GM13977 (cell line): ENCODE data around the gene UQCC2.

Source experiments
- DNase-seq: peaks from one replicate; pipeline ENCODE4 v3.0.0; 2012; ENCODE audit warnings: low spot score
- in situ Hi-C: fragments of 300-500 bp; cut with MboI; formaldehyde crosslinking; loops from one replicate; pipeline ENCODE4 v1.12.0; 2022; ENCODE audit warnings: low sequenced_read_pairs, low pct_unique_long_range_greater_than_20kb, mixed read lengths, inconsistent platforms; ENCODE audit not compliant: unreplicated experiment
- TF ChIP-seq, protein P1 (sequence below): IDR thresholded peaks from 2 replicates; pipeline ENCODE4 v1.5.1; 2012; ENCODE audit warnings: mild to moderate bottlenecking, control low read depth; ENCODE audit not compliant: insufficient read depth; ENCODE audit errors: extremely low read depth, missing control alignments

The UQCC2 gene

GRCh38 chr6:33697845-33698244, 13.7 kb downstream of the UQCC2 start:
- in situ Hi-C loops: no loop called here
- TF ChIP-seq, protein P1, sequence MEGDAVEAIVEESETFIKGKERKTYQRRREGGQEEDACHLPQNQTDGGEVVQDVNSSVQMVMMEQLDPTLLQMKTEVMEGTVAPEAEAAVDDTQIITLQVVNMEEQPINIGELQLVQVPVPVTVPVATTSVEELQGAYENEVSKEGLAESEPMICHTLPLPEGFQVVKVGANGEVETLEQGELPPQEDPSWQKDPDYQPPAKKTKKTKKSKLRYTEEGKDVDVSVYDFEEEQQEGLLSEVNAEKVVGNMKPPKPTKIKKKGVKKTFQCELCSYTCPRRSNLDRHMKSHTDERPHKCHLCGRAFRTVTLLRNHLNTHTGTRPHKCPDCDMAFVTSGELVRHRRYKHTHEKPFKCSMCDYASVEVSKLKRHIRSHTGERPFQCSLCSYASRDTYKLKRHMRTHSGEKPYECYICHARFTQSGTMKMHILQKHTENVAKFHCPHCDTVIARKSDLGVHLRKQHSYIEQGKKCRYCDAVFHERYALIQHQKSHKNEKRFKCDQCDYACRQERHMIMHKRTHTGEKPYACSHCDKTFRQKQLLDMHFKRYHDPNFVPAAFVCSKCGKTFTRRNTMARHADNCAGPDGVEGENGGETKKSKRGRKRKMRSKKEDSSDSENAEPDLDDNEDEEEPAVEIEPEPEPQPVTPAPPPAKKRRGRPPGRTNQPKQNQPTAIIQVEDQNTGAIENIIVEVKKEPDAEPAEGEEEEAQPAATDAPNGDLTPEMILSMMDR: no peak
- no peak for DNase-seq

- no peak for DNase-seq
- in situ Hi-C loops: no loop called here
- TF ChIP-seq, protein P1: no peak
Measured at GRCh38 chr6:33696548-33697518, 14.7 kb downstream of the UQCC2 start.

DNA sequence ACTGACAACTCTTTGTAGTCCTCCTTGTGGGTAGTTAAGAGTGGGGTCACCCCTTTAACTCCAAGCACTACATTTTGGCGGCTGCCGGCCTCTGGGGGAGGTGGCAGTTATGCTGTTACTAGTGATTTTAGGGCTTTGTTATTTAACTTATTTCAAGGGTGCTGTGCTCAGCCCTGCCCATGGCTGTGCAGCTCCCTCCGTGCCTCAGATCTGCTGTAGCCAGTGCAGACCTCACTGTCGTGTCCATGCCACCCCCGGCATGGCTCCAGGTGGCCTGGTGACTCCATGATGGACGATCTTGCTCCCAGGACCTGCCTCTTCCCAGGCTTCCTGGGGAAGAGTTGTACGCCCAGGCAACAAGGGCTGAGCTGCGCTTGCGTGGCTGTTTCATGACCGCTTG, 15.4 kb downstream of the UQCC2 start:
- DNase-seq: no peak
- in situ Hi-C loops: no loop called here
- TF ChIP-seq, protein P1: no peak

DNA sequence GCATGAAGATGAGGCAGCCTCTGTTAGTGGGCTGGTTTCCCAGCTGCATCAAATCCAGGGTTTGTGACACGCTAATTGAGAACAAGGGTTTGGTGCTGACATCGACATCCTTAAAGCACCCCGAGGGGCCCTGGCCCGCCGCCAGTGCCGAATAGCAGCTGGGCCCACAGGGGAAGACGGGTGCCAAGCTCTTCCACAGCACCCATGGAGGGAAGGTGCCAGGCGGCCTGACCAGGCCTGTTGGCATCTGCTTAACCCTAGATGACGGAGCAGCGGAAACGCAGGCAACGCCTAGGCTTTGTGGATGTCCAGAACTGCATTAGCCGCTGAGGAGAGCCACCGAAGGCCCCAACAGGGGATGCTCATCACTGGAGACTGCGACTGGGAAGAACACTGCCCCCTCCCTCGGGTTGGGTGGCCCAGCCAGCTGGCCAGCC, 16.0 kb downstream of the UQCC2 start:
- no peak for DNase-seq
- in situ Hi-C loops: no loop called here
- TF ChIP-seq, protein P1: no peak

- in situ Hi-C loops: no loop called here
- TF ChIP-seq, protein P1: no peak
- no peak for DNase-seq
Measured at GRCh38 chr6:33694977-33695376, 16.5 kb downstream of the UQCC2 start.

GRCh38 chr6:33694401-33694931, 17.0 kb downstream of the UQCC2 start:
- in situ Hi-C loops: no loop called here
- DNase-seq: no peak
- TF ChIP-seq, protein P1: no peak
